SH-SY5Y (cell line): ENCODE measurements around the gene LTBP3.

Experiments
- GATA2 ChIP-seq: IDR thresholded peaks from 2 replicates; pipeline ENCODE4 v1.6.1; 2011; ENCODE audit warnings: mild to moderate bottlenecking, low read depth, low read length
- GATA3 ChIP-seq: IDR thresholded peaks from 2 replicates; pipeline ENCODE4 v1.6.1; 2011; ENCODE audit warnings: low read depth, mild to moderate bottlenecking, low read length, moderate library complexity

Gene LTBP3

GRCh38 chr11:65590240-65590738 lies 32.1 kb upstream of the LTBP3 start:
- no peak for TF ChIP-seq GATA2
- no peak for TF ChIP-seq GATA3

GRCh38 chr11:65589444-65590239 lies 31.5 kb upstream of the LTBP3 start:
- TF ChIP-seq GATA3 (no peak), GATA2 (no peak)

- TF ChIP-seq GATA2 (no peak), GATA3 (no peak)
Measured at GRCh38 chr11:65588199-65589054, 30.3 kb upstream of the LTBP3 start.

- TF ChIP-seq GATA2 (no peak), GATA3 (no peak)
Measured at GRCh38 chr11:65586676-65587075, 28.5 kb upstream of the LTBP3 start.

GRCh38 chr11:65586247-65586630 lies 28.1 kb upstream of the LTBP3 start:
- TF ChIP-seq GATA3 (no peak), GATA2 (no peak)

- TF ChIP-seq GATA2, result no peak
- no peak for TF ChIP-seq GATA3
Measured at GRCh38 chr11:65585396-65586246, 27.5 kb upstream of the LTBP3 start.

GRCh38 chr11:65584723-65585171 lies 26.6 kb upstream of the LTBP3 start:
- TF ChIP-seq GATA3 (no peak), GATA2 (no peak)

GRCh38 chr11:65584106-65584505 lies 25.9 kb upstream of the LTBP3 start:
- TF ChIP-seq GATA2, result no peak
- no peak for TF ChIP-seq GATA3

- TF ChIP-seq GATA2, result no peak
- no peak for TF ChIP-seq GATA3
Measured at GRCh38 chr11:65583589-65583988, 25.4 kb upstream of the LTBP3 start.

GRCh38 chr11:65581928-65582327 lies 23.8 kb upstream of the LTBP3 start:
- TF ChIP-seq GATA2 (no peak), GATA3 (no peak)

GRCh38 chr11:65580756-65581155 lies 22.6 kb upstream of the LTBP3 start:
- TF ChIP-seq GATA3 (no peak), GATA2 (no peak)

- no peak for TF ChIP-seq GATA2
- no peak for TF ChIP-seq GATA3
Measured at GRCh38 chr11:65580031-65580692, 22.0 kb upstream of the LTBP3 start.

- TF ChIP-seq GATA2, result no peak
- no peak for TF ChIP-seq GATA3
Measured at GRCh38 chr11:65579291-65579690, 21.1 kb upstream of the LTBP3 start.
